Fibroblast of peridontal ligament (primary cell): ENCODE data around the gene MYEF2.

Experiments
- DNase-seq: peaks from one replicate; pipeline ENCODE4 v3.0.0-alpha.2; 2010; ENCODE audit errors: extremely low read depth

The MYEF2 gene

DNA sequence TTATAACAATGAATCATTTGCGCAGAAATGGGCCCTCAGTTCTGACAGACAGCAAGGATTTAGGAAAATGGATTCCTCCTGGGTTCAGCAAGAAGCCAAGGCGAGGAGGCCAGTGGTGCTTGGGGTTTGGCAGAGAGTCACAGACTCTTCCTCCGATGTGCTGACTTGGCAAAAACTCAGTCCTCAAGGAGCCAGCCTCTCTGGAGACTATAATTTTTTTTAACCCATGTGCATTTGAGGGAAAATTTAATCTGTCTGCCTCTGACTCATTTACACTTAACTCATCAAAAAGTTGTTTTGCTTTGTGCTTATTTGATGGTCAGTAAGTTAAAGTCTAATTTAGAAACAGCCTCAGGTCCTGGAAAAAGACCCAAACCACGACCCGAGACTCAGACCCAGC is 91.5 kb downstream of the MYEF2 start:
- DNase-seq: peak; percentile 80

GRCh38 chr15:48086133-48086532 is 92.0 kb downstream of the MYEF2 start:
- DNase-seq: no peak

DNA sequence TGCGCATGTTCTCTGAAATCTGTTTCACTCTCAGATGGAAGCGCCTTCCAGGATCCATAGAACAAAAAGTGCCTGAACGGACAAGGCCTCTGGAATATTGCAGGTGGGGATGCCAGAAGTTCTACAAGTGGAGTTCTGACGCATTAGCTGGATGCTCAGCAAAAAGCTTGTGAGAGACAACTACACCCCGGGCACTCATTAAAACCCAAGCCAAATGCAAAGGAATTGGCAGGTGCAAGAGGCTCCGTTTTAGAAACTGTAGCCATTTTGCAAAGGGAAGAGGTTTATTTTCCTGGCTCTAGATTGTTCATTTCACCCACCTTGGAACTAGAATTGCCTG is 92.5 kb downstream of the MYEF2 start:
- no peak for DNase-seq

DNA sequence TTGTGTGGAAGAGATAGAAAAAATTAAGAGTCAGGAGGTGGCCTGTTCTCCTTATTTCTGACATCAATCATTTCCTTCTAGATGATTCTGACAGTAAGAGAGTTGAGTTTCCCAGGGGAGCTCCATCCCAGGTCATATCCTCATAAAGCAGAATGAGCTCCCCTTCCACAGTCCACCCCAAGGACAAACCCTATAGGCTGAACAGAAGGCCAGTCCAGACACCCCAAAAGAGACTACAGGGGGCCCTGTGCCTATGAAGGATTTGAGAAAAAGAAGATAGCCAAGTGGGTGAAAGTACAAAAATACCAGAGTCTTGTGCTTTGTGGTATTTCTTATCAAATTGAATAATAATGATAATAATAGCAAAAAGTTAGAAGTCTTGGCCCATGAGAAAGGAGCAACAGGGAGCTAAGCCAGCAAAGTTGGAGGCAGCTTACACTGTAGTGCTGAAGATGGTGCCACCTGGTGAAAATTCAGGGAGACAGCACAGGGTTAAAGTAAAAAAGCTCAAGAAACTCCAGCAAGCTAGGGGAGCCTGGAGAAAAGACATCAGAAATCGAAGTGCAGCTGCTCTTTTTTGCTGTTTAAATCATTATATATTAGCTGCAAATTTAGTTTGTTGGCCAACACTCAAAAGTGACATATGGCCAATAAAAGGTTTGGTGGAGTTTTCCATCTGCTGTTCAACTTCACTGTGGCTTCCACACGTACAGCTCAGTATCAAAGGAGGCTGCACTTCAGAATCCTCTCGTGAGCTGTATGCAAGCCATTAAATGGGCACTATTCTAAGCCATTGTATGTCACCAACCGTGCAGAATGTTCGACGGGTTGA is 93.1 kb downstream of the MYEF2 start:
- DNase-seq: peak; percentile 27
